ENCODE measurements around the gene PHLDA3.

- TF ChIP-seq CTCF (IDR thresholded peaks at IDR 0.05; ENCODE audit: poor library complexity, severe bottlenecking) (no peak), EZH2 (IDR thresholded peaks at IDR 0.05; ENCODE audit: borderline replicate concordance, insufficient read depth, low read length, poor library complexity, severe bottlenecking) (no peak), REST (IDR thresholded peaks at IDR 0.05; ENCODE audit: borderline replicate concordance) (no peak), EP300 (conservative IDR thresholded peaks at IDR 0.05; ENCODE audit: poor library complexity, severe bottlenecking) (no peak), SMC3 (conservative IDR thresholded peaks at IDR 0.05; ENCODE audit: poor library complexity) (no peak), POLR2AphosphoS5 (IDR thresholded peaks at IDR 0.05) (no peak), TAF1 (IDR thresholded peaks at IDR 0.05; ENCODE audit: low read depth) (no peak)
These were observed 32.2 kb upstream of the PHLDA3 start for GRCh38 chr1:201501144-201501543.
